Fibroblast of villous mesenchyme (primary cell): Measurements from ENCODE around the gene NOL3. TPM values are rescaled to one million over a fixed set of nuclear protein-coding genes. Genes with fewer than 3 reads are reported as not detected.

ENCODE experiments used
- DNase-seq: peaks from one replicate; pipeline ENCODE4 v3.0.0-alpha.2; 2010; ENCODE audit warnings: low read depth
- H3K4me3 ChIP-seq: 2 replicates; pipeline ENCODE4 v1.5.1; 2011; ENCODE audit warnings: low read depth, mild to moderate bottlenecking, low read length
- total RNA-seq: library from RNA; depleted of rRNA; stranded (reverse); fragments of >200 nt; gene quantifications from 2 replicates; pipeline ENCODE4 v1.2.3, GENCODE V29; 2012
- TF ChIP-seq, protein P1 (sequence below): IDR thresholded peaks from 2 replicates; pipeline ENCODE4 v1.5.1; 2012; ENCODE audit warnings: low read depth, mild to moderate bottlenecking, low read length; ENCODE audit not compliant: insufficient read depth

NOL3 gene
- total RNA-seq, 1 donor = 11.7 TPM

DNA sequence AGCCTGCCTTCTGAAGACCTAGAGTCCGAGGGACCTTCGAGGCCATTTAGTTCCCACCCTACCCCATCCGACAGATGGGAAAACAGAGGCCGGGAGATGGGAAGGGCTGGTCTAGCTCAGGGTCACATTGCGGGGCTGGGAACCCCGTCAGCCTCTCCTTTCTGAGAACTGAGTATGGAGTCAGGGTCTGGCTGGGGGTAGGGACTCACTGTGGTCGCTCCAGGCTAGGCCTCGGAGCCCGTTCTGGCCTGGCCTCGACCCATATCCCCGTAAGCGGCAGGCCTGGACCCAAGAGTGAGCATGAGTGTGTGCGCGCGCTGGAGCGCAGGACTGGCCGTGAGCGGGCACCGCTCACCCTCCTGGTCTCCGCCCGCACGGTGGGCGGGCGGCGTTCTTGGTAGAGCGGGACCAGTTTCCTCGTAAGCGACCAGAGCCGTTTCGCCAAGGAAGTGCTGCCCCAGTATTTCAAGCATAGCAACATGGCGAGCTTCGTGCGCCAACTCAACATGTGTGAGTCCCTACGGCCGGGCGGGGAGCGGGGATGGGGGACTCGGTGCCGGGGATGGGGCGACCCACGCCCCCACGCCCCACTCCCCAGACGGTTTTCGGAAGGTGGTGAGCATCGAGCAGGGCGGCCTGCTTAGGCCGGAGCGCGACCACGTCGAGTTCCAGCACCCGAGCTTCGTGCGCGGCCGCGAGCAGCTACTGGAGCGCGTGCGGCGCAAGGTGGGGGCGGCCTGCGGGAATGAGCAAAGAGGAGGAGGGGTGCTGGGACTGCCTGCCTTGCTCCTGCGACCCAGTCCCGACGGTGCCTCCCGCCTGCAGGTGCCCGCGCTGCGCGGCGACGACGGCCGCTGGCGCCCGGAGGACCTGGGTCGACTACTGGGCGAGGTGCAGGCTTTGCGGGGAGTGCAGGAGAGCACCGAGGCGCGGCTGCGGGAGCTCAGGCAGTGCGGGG, 4.9 kb upstream of the NOL3 start:
- DNase-seq = no peak
- peak overlapping the region; percentile 39 for H3K4me3 ChIP-seq
- TF ChIP-seq, protein P1, sequence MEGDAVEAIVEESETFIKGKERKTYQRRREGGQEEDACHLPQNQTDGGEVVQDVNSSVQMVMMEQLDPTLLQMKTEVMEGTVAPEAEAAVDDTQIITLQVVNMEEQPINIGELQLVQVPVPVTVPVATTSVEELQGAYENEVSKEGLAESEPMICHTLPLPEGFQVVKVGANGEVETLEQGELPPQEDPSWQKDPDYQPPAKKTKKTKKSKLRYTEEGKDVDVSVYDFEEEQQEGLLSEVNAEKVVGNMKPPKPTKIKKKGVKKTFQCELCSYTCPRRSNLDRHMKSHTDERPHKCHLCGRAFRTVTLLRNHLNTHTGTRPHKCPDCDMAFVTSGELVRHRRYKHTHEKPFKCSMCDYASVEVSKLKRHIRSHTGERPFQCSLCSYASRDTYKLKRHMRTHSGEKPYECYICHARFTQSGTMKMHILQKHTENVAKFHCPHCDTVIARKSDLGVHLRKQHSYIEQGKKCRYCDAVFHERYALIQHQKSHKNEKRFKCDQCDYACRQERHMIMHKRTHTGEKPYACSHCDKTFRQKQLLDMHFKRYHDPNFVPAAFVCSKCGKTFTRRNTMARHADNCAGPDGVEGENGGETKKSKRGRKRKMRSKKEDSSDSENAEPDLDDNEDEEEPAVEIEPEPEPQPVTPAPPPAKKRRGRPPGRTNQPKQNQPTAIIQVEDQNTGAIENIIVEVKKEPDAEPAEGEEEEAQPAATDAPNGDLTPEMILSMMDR = no peak

DNA sequence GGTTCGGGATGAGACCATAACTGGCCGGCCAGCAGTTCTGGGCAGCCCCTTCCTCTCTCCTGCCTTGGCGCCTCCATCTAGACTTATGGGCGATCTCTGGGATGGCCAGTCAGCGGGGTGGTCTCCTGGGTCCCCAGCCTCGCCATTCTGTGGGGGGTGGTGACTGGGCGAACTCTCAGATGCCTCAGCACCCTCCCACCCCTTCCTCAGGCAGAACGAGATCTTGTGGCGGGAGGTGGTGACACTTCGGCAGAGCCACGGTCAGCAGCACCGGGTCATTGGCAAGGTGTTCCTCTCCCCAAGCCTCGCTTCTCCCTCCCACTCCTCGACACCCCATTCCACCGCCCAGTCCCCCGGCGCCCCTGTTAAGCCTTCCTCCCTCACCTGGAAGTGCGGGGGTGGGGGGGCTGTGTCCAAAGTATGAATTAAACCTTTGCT, 4.2 kb upstream of the NOL3 start:
- no peak overlapping the region for H3K4me3 ChIP-seq
- DNase-seq = no peak
- TF ChIP-seq, protein P1 = no peak

DNA sequence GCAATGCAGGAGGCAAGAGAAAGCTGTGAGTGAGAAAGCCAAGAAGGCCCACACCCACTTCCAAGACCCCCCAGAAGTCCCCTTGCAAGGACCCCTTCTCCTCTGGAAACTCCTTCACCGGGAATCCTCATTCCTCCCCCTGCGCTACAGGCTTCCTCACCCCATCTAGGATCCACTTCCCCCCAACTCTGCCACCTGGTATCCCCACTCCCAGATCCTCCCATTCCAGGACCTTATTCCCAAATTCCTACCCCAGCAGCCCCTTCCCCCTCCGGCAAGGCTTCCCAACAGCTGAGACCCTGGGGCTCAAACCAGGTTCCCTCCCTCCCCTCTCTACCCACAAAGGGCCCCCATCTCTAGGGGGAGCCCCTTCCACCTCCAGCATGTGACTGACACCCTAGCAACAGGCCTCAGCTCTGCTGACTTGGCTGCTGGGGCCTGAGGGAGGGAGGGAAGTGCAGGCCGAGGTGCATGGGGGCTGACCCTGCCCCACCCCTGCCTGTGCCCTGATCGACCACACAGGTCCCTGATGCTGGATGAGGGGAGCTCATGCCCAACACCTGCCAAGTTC, 3.7 kb upstream of the NOL3 start:
- H3K4me3 ChIP-seq = no peak overlapping the region
- no peak for DNase-seq
- TF ChIP-seq, protein P1 = no peak

DNA sequence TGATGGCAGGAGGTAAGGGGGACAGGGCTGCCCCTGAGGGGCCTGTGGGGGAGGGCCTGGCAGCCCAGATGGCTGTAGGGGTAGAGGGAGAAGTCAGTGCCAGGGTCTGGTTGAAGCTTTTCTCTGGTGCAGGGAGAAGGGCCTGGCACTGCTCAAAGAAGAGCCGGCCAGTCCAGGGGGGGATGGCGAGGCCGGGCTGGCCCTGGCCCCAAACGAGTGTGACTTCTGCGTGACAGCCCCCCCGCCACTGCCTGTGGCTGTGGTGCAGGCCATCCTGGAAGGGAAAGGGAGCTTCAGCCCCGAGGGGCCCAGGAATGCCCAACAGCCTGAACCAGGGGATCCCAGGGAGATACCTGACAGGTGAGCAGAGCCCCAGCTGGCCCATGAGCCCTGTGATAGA, 2.8 kb upstream of the NOL3 start:
- TF ChIP-seq, protein P1 = no peak

DNA sequence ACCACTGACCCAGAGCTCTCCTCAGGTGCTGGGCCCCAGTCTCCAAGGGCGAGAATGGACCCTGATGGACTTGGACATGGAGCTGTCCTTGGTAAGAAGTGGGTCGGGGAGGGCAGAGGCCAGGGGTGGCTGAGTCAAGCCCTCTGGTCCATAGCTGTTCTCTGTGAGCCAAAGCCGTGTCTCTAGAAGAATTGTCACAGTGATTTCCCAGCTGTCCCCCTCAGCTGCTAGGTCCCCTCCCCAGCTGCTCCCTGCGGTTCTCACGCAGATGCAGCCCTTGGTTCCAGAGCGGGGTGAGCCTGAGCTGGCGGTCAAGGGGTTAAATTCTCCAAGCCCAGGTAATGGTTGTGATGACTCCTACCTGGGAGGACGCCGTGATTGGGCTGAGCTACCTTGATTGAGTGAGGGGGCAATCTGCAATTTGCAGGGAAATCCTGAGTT, 1.3 kb upstream of the NOL3 start:
- no peak overlapping the region for H3K4me3 ChIP-seq
- no peak for DNase-seq

More for the DNA sequence above, 2.8 kb upstream of the NOL3 start:
- no peak for DNase-seq
- no peak overlapping the region for H3K4me3 ChIP-seq

DNA sequence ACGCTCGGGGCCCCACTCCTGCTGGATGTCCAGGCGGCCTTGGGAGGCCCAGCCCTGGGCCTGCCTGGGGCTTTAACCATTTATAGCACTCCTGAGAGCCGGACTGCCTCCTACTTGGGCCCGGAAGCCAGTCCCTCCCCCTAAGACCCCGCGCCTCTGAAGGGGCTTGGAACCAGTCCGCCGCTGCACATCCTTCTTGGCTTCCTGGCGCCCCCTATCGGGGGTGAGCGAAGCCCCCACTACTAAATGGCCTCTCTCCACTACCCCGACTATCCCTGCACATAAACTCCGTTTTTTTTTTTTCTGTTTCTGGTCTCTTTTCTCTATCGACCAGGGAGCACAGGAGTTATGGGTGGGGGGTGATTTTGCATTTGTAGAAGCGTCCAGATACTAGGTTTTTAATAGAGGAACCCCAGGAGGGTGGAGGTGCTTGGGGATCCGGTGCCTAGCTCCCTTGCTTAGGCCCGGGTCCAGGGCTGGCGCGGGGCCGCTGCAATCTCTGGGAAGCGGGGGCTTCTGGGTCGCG, 633 bp upstream of the NOL3 start:
- peak overlapping the region; percentile 57 for H3K4me3 ChIP-seq
- peak; percentile 43 for DNase-seq
- TF ChIP-seq, protein P1 = peak; percentile 76

More for the DNA sequence above, 1.3 kb upstream of the NOL3 start:
- TF ChIP-seq, protein P1 = no peak
